ENCODE data around the gene STARD7. TPM values are rescaled to one million over a fixed set of nuclear protein-coding genes. Genes with fewer than 3 reads are reported as not detected.

Gene STARD7
- total and polyA plus RNA-seq, 2 experiments from 2014 or later, result 72.2 to 222 TPM

DNA sequence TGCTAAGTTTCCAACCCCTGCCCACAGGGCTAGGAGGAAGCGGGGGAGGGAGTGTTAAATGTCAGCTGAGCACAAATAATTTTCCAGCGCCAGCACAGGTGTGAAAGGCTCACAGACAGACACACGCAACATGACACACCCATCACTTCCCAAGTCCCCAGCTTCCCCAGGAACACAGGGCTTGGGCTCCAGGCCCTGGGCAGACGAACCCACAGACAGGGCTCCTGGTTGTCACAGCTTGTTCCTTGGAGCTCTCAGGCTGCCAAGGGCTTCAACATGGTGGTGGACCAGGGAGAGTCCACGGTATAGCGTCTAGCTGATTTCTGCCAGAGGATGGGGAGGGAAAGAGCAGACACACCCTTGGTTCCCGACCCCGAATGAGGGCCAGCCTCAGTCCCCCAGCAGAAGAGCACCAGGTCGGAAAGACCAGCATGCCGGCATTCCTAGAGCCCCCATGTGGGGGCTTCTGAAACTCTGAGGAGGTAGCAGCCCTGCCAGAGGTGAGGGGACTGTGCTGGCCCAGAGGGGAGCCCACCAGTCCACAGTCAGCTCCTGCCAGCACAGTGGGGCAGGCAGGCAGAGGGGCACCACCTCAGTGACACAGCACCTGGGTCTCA is 65.3 kb downstream of the STARD7 start:
- Histone ChIP-seq H3K9me2 (ENCODE audit: insufficient read depth) (no peaks in the 10 kb centered on the region), H3K4me1 (ENCODE audit: insufficient read depth) (peaks cover 26% of the 10 kb centered on the region), H3K27me3 (ENCODE audit: insufficient read depth) (peaks cover 30% of the 10 kb centered on the region), H3K4me2 (no peak overlapping the region), H3K36me3 (ENCODE audit: insufficient read depth) (no peaks in the 10 kb centered on the region), H3K27ac (ENCODE audit: low read depth) (no peak overlapping the region), H3F3A (replicated peaks; ENCODE audit: low read depth) (peaks cover 4% of the 10 kb centered on the region; the same call in 1 of the 2 replicates), H4K20me1 (replicated peaks; ENCODE audit: insufficient read depth) (no peaks in the 10 kb centered on the region), H3K4me3 (no peak overlapping the region), H2AFZ (no peak overlapping the region), H3K79me2 (replicated peaks; ENCODE audit: insufficient read depth) (no peaks in the 10 kb centered on the region)
- no peak overlapping the region for H3K27ac Mint-ChIP-seq
- peak overlapping the region; percentile 88 for H3K4me3 Mint-ChIP-seq
- peaks cover 25% of the 10 kb centered on the region for H3K27me3 Mint-ChIP-seq (ENCODE audit: insufficient read depth, low read depth, poor library complexity)
- no peak for DNase-seq (ENCODE audit: low spot score)
- peaks cover 2% of the 10 kb centered on the region; the same call in 1 of the 3 replicates for H3K9me3 Mint-ChIP-seq
- ATAC-seq, result no peak
- peaks cover 15% of the 10 kb centered on the region; the same call in 2 of the 3 replicates for H3K36me3 Mint-ChIP-seq (ENCODE audit: low read depth)
- H3K4me1 Mint-ChIP-seq, result peaks cover 33% of the 10 kb centered on the region
- TF ChIP-seq JUNB (IDR thresholded peaks at IDR 0.05; ENCODE audit: unreplicated experiment) (no peak), STAT1 (IDR thresholded peaks at IDR 0.05; ENCODE audit: unreplicated experiment) (no peak), ZNF331 (CRISPR knock-in tag; IDR thresholded peaks at IDR 0.05; ENCODE audit: low read depth) (no peak), POLR2AphosphoS5 (IDR thresholded peaks at IDR 0.05; ENCODE audit: low read depth) (no peak), CREB1 (CRISPR knock-in tag; IDR thresholded peaks at IDR 0.05; ENCODE audit: low read depth) (no peak), EZH2 (IDR thresholded peaks at IDR 0.05; ENCODE audit: low read depth, unreplicated experiment) (no peak), NANOG (IDR thresholded peaks at IDR 0.05; ENCODE audit: borderline replicate concordance) (no peak), ZNF114 (CRISPR knock-in tag; IDR thresholded peaks at IDR 0.05) (no peak), EZH2phosphoT487 (IDR thresholded peaks at IDR 0.05; ENCODE audit: unreplicated experiment) (no peak)
- TF ChIP-seq, protein P1, sequence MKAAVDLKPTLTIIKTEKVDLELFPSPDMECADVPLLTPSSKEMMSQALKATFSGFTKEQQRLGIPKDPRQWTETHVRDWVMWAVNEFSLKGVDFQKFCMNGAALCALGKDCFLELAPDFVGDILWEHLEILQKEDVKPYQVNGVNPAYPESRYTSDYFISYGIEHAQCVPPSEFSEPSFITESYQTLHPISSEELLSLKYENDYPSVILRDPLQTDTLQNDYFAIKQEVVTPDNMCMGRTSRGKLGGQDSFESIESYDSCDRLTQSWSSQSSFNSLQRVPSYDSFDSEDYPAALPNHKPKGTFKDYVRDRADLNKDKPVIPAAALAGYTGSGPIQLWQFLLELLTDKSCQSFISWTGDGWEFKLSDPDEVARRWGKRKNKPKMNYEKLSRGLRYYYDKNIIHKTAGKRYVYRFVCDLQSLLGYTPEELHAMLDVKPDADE (IDR thresholded peaks at IDR 0.05), result no peak
- TF ChIP-seq, protein P2, sequence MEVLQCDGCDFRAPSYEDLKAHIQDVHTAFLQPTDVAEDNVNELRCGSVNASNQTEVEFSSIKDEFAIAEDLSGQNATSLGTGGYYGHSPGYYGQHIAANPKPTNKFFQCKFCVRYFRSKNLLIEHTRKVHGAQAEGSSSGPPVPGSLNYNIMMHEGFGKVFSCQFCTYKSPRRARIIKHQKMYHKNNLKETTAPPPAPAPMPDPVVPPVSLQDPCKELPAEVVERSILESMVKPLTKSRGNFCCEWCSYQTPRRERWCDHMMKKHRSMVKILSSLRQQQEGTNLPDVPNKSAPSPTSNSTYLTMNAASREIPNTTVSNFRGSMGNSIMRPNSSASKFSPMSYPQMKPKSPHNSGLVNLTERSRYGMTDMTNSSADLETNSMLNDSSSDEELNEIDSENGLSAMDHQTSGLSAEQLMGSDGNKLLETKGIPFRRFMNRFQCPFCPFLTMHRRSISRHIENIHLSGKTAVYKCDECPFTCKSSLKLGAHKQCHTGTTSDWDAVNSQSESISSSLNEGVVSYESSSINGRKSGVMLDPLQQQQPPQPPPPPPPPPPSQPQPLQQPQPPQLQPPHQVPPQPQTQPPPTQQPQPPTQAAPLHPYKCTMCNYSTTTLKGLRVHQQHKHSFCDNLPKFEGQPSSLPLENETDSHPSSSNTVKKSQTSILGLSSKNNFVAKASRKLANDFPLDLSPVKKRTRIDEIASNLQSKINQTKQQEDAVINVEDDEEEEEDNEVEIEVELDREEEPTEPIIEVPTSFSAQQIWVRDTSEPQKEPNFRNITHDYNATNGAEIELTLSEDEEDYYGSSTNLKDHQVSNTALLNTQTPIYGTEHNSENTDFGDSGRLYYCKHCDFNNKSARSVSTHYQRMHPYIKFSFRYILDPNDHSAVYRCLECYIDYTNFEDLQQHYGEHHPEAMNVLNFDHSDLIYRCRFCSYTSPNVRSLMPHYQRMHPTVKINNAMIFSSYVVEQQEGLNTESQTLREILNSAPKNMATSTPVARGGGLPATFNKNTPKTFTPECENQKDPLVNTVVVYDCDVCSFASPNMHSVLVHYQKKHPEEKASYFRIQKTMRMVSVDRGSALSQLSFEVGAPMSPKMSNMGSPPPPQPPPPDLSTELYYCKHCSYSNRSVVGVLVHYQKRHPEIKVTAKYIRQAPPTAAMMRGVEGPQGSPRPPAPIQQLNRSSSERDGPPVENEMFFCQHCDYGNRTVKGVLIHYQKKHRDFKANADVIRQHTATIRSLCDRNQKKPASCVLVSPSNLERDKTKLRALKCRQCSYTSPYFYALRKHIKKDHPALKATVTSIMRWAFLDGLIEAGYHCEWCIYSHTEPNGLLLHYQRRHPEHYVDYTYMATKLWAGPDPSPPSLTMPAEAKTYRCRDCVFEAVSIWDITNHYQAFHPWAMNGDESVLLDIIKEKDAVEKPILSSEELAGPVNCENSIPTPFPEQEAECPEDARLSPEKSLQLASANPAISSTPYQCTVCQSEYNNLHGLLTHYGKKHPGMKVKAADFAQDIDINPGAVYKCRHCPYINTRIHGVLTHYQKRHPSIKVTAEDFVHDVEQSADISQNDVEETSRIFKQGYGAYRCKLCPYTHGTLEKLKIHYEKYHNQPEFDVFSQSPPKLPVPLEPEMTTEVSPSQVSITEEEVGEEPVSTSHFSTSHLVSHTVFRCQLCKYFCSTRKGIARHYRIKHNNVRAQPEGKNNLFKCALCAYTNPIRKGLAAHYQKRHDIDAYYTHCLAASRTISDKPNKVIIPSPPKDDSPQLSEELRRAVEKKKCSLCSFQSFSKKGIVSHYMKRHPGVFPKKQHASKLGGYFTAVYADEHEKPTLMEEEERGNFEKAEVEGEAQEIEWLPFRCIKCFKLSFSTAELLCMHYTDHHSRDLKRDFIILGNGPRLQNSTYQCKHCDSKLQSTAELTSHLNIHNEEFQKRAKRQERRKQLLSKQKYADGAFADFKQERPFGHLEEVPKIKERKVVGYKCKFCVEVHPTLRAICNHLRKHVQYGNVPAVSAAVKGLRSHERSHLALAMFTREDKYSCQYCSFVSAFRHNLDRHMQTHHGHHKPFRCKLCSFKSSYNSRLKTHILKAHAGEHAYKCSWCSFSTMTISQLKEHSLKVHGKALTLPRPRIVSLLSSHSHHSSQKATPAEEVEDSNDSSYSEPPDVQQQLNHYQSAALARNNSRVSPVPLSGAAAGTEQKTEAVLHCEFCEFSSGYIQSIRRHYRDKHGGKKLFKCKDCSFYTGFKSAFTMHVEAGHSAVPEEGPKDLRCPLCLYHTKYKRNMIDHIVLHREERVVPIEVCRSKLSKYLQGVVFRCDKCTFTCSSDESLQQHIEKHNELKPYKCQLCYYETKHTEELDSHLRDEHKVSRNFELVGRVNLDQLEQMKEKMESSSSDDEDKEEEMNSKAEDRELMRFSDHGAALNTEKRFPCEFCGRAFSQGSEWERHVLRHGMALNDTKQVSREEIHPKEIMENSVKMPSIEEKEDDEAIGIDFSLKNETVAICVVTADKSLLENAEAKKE (CRISPR knock-in tag; IDR thresholded peaks at IDR 0.05), result no peak
- TF ChIP-seq, protein P3, sequence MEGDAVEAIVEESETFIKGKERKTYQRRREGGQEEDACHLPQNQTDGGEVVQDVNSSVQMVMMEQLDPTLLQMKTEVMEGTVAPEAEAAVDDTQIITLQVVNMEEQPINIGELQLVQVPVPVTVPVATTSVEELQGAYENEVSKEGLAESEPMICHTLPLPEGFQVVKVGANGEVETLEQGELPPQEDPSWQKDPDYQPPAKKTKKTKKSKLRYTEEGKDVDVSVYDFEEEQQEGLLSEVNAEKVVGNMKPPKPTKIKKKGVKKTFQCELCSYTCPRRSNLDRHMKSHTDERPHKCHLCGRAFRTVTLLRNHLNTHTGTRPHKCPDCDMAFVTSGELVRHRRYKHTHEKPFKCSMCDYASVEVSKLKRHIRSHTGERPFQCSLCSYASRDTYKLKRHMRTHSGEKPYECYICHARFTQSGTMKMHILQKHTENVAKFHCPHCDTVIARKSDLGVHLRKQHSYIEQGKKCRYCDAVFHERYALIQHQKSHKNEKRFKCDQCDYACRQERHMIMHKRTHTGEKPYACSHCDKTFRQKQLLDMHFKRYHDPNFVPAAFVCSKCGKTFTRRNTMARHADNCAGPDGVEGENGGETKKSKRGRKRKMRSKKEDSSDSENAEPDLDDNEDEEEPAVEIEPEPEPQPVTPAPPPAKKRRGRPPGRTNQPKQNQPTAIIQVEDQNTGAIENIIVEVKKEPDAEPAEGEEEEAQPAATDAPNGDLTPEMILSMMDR (conservative IDR thresholded peaks at IDR 0.05; ENCODE audit: low read depth in 2 of 2), result no peak
- TF ChIP-seq, protein P4, sequence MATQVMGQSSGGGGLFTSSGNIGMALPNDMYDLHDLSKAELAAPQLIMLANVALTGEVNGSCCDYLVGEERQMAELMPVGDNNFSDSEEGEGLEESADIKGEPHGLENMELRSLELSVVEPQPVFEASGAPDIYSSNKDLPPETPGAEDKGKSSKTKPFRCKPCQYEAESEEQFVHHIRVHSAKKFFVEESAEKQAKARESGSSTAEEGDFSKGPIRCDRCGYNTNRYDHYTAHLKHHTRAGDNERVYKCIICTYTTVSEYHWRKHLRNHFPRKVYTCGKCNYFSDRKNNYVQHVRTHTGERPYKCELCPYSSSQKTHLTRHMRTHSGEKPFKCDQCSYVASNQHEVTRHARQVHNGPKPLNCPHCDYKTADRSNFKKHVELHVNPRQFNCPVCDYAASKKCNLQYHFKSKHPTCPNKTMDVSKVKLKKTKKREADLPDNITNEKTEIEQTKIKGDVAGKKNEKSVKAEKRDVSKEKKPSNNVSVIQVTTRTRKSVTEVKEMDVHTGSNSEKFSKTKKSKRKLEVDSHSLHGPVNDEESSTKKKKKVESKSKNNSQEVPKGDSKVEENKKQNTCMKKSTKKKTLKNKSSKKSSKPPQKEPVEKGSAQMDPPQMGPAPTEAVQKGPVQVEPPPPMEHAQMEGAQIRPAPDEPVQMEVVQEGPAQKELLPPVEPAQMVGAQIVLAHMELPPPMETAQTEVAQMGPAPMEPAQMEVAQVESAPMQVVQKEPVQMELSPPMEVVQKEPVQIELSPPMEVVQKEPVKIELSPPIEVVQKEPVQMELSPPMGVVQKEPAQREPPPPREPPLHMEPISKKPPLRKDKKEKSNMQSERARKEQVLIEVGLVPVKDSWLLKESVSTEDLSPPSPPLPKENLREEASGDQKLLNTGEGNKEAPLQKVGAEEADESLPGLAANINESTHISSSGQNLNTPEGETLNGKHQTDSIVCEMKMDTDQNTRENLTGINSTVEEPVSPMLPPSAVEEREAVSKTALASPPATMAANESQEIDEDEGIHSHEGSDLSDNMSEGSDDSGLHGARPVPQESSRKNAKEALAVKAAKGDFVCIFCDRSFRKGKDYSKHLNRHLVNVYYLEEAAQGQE (IDR thresholded peaks at IDR 0.05; ENCODE audit: unreplicated experiment), result no peak
